Right cardiac atrium (tissue), 5 donors: ENCODE measurements around the gene SPATA31C1. TPM values are rescaled to one million over a fixed set of nuclear protein-coding genes. Genes with fewer than 3 reads are reported as not detected.

Experiments used
- ATAC-seq, 2 donors: fragments of 200-7000 bp; cut with Tn5 transposase; one replicate each; pipeline versions ENCODE4 v1.8.0 to v1.9.1; 2020; ENCODE audit warnings: moderate library complexity in 2 of 2, mild to moderate bottlenecking in 1 of 2
- DNase-seq, 3 donors: peaks; one replicate each; pipeline ENCODE4 v3.0.0-alpha.2; 2020
- H3K27ac ChIP-seq: one replicate; pipeline ENCODE4 v1.5.1; 2013; ENCODE audit warnings: mild to moderate bottlenecking, low read length, control low read depth, moderate library complexity
- H3K27me3 ChIP-seq: one replicate; pipeline ENCODE4 v1.6.1; 2013; ENCODE audit not compliant: control insufficient read depth, insufficient read depth
- H3K4me1 ChIP-seq: one replicate; pipeline ENCODE4 v1.6.1; 2013; ENCODE audit warnings: low read length; ENCODE audit not compliant: control insufficient read depth, insufficient read depth
- H3K4me3 ChIP-seq: one replicate; pipeline ENCODE4 v1.5.1; 2013; ENCODE audit warnings: low read length, control low read depth
- H3K9me3 ChIP-seq: one replicate; pipeline ENCODE4 v1.6.1; 2013; ENCODE audit warnings: low read length; ENCODE audit not compliant: control insufficient read depth
- WGBS: extraction: QIAGEN DNeasy Blood & Tissue Kit; methylation state at CpG from one replicate; pipeline ENCODE4 v1.1.7; 2013; 5-methylcytosine and 5-hydroxymethylcytosine counted together
- intact Hi-C, 4 donors: fragments of 100-400 bp; cut with DNase I; formaldehyde crosslinking; loops; one replicate each; pipeline versions ENCODE4 v1.11.0 to v1.14.0; 2022 to 2023
- polyA plus RNA-seq: library from polyadenylated mRNA; stranded (reverse); fragments of 200-250 nt; gene quantifications from one replicate; pipeline ENCODE4 v1.2.3, GENCODE V29; 2013
- total RNA-seq, 4 donors: library from RNA; stranded (reverse); fragmentation: NEBNext Ultra II Directional; extraction: Animal tissue kit (Norgen Biotek cat#: 25700); gene quantifications; one replicate each; pipeline ENCODE4 v1.2.1, GENCODE V29; 2021
- donor health status: healthy with polysubstance abuse.
- donor health status: DM: no; HTN: yes; CAD: no.
- donor health status: DM: no; HTN: no; CAD: no.
- donor health status: DM: no; HTN: yes; CAD: no; lungs with severe emphysema.
- donor health status: DM: yes; HTN: yes; CAD: no.

The SPATA31C1 gene
- total and polyA plus RNA-seq, 5 donors = not detected

DNA sequence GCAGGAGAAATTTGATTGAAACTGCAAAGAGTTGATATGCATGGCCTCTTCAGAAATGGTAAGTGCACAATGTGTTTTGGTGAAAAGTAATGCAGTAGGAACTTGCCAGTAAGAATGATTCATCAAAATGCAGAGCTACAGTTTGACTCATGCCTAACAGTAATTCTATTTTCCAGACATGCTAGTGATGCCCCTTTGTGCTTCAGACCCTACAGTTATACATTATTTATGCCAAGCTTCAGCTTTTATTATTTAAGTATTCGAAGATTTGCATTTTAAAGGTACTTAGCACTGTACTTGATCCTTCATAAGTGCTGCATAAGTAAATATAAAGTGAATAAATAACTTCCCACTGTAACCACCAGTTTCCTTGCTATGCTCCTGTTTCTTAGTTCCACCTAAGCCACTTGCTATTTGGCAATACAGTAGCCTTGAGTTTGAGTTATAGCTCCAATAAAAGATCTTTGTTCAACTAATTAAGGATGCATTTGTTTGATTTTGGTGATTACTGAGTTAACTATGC is 38.7 kb upstream of the SPATA31C1 start:
- Histone ChIP-seq H3K9me3 (no peaks in the 10 kb centered on the region), H3K4me3 (no peak overlapping the region), H3K27me3 (no peaks in the 10 kb centered on the region), H3K27ac (no peak overlapping the region), H3K4me1 (no peaks in the 10 kb centered on the region)
- ATAC-seq = no peak
- 89% methylated on average over 1 of the region's 1 CpG for WGBS
- DNase-seq = no peak
- intact Hi-C loops = no loop called here

DNA sequence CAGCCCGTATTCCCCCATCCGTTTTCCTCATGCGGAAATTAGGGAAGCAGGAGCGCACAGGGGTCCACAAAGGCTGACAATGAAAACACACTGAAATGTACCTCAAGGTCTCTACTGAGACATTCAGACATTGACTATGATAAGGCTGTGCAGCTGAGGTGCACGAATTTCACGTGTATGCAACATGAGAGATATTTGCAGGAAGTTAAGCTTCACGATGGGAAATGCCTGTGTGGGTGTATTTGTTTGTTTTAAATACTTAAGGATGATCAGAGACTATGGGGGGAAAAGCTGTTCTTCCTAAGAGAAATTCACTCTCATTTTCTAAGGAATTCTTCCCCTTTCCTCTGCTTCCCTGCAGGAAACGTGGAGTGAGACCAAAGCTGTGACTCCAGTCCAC is 37.6 kb upstream of the SPATA31C1 start:
- Histone ChIP-seq H3K27ac (no peak overlapping the region), H3K4me1 (no peaks in the 10 kb centered on the region), H3K27me3 (no peaks in the 10 kb centered on the region), H3K9me3 (no peaks in the 10 kb centered on the region), H3K4me3 (no peak overlapping the region)
- WGBS = 48% methylated on average over 8 of the region's 8 CpGs
- intact Hi-C loops = no loop called here
- no peak for DNase-seq
- no peak for ATAC-seq

DNA sequence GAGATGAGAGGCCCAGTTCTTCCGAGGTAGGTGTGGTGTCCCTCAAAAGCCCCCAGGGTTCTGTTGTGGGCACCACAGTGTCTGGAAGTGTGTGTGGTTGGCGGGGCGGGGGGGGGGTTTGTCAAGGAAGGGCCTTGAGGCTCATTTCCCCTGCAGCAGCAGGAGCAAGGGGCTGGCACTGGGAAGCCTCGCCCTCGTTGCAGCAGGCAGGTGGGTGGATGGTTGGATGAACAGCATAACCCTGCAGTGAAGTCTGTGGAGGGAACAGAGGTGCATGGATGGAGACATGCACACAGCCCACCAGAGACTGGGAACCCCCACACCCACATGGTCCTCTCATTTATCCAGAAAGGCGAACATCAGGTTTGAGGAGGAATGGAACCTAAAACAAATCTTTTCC is 37.1 kb upstream of the SPATA31C1 start:
- no peak overlapping the region for H3K27ac ChIP-seq
- DNase-seq (no peak), ATAC-seq (no peak)
- intact Hi-C loops = no loop called here
- H3K4me1 ChIP-seq = no peaks in the 10 kb centered on the region
- no peak overlapping the region for H3K4me3 ChIP-seq
- H3K9me3 ChIP-seq = no peaks in the 10 kb centered on the region
- H3K27me3 ChIP-seq = no peaks in the 10 kb centered on the region
- 79% methylated on average over 6 of the region's 6 CpGs for WGBS

DNA sequence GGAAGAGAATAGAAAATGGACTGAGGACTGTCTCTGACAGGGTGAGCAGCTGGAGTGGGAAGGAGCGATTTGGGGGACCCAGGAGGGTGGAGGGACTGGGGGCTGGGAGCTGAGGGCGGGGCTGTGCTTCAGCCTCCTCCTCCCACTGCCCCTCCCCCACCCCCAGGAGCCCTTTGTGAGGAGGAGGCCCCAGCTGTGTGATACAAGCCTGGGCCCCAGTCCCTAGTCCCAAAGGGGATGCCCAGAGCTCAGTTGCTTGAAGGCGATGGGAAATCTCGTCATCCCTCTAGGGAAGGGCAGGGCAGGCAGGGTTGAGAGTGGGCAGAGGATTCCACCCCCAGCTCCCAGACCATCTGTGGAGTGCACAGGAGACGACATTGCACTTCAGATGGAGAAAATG is 35.1 kb upstream of the SPATA31C1 start, which contains the start of gene SPATA31E1:
SPATA31E1 (plus strand) TSS at position 251 of the 400 bp plus-strand sequence; CDS start at position 266, 15 bp downstream.
- ATAC-seq (no peak), DNase-seq (no peak)
- H3K27me3 ChIP-seq = no peaks in the 10 kb centered on the region
- WGBS = 66% methylated on average over 5 of the region's 5 CpGs
- intact Hi-C loops = no loop called here
- no peak within 1 kb of the TSS for H3K4me3 ChIP-seq
- no peaks in the 10 kb centered on the region for H3K9me3 ChIP-seq
- no peaks in the 10 kb centered on the region for H3K4me1 ChIP-seq
- no peak within 1 kb of the TSS for H3K27ac ChIP-seq

DNA sequence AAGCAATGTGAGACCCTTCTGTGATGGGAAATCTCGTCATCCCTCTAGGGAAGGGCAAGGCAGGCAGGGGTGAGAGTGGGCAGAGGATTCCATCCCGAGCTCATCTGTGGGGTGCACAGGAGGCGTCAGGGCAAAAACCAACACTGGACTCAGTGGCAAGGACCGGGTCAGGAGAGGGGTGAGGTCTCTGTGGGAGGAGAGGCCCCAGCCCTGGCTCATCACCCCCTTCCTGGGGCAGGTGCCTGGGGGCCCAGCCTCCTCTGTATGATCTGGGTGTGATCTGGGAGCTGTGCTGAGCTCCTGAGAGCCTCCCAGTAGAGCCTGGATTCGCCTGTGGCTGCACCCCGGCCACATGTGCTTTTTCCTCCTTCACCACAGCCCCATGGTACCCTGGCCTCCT is 34.5 kb upstream of the SPATA31C1 start:
- WGBS = 88% methylated on average over 6 of the region's 6 CpGs
- intact Hi-C loops = no loop called here

DNA sequence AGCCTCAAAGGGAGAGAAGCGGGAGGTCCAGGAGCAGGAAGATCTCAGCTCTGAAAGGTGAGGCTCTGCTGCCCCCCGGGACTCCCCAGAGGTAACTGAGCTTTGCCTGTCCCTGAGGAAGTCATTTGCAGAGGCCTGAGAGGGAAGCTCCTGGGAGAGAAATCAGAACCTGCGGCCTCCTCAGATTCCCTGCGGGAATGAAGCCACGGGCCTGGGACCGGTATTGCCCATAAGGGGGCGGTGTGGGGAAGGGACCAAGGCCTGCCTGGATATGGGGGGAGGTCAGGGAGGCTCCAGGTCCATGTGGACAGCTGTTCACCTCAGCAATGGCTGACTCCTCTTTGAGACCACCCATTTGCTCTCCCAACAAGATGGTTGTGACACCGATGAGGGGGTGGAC is 33.8 kb upstream of the SPATA31C1 start:
- intact Hi-C loops = no loop called here
- Histone ChIP-seq H3K9me3 (no peaks in the 10 kb centered on the region), H3K4me3 (no peak overlapping the region), H3K27ac (no peak overlapping the region), H3K27me3 (no peaks in the 10 kb centered on the region), H3K4me1 (no peaks in the 10 kb centered on the region)
- DNase-seq (no peak), ATAC-seq (no peak)
- 66% methylated on average over 8 of the region's 8 CpGs for WGBS

More for the DNA sequence above, 34.5 kb upstream of the SPATA31C1 start:
- DNase-seq (no peak), ATAC-seq (no peak)
- no peaks in the 10 kb centered on the region for H3K9me3 ChIP-seq
- no peak overlapping the region for H3K4me3 ChIP-seq
- H3K4me1 ChIP-seq = no peaks in the 10 kb centered on the region
- H3K27ac ChIP-seq = no peak overlapping the region
- H3K27me3 ChIP-seq = no peaks in the 10 kb centered on the region

DNA sequence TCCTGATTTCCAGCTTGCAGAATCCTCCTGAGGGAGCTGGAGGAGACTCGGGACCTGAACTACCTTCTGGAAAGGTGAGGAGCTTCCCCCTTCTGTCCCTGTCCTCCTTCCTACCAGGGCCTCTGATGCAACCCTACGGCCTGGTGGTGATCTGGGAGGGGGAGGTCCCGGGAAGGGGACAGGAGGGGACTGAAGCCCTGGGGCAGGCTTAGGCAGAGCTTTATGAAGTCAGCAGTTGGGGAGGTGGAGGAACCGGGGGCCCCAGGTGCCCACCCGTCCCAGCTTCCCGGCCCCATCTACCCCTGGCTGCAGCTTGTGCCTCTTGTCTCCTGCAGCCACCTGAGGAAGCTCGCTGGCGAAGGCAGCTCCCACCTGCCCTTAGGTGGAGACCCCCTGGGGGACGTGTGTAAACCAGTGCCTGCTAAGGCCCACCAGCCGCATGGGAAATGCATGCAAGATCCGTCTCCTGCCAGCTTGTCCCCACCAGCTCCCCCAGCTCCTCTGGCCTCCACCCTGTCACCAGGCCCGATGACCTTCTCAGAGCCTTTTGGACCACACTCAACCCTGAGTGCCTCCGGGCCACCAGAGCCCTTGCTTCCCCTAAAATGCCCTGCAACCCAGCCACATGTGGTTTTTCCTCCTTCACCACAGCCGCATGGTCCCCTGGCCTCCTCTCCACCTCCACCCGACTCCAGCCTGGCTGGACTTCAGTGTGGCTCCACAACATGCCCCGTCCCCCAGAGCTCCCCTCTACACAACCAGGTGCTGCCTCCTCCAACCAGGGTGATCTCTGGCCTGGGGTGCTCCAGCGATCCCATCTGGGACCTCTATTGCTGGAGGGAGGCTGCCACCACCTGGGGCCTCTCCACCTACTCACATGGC is 32.9 kb upstream of the SPATA31C1 start:
- intact Hi-C loops = no loop called here
- 91% methylated on average over 17 of the region's 17 CpGs for WGBS
- Histone ChIP-seq H3K9me3 (no peaks in the 10 kb centered on the region), H3K27ac (no peak overlapping the region), H3K27me3 (no peaks in the 10 kb centered on the region), H3K4me1 (no peaks in the 10 kb centered on the region), H3K4me3 (no peak overlapping the region)
- DNase-seq = no peak
- ATAC-seq = no peak

DNA sequence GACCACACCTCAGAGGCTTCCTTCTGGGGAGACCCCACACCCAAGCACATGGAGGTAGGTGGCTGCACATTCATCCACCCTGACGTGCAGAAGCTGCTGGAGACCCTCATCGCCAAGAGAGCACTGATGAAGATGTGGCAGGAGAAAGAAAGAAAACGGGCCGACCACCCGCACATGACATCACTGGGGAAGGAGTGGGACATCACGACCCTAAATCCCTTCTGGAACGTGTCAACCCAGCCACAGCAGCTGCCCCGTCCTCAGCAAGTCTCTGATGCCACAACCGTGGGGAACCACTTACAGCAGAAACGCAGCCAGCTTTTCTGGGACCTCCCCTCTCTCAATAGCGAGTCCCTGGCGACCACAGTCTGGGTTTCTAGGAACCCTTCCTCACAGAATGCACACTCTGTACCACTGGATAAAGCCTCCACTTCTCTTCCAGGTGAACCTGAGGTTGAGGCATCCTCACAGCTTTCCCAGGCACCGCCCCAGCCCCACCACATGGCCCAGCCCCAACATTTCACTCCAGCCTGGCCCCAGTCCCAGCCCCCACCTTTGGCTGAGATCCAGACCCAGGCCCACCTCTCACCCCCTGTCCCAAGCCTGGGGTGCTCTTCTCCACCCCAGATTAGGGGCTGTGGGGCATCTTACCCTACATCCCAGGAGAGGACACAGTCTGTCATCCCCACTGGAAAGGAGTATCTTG is 32.1 kb upstream of the SPATA31C1 start:
- intact Hi-C loops = no loop called here
- WGBS = 86% methylated on average over 13 of the region's 13 CpGs
- ATAC-seq (no peak), DNase-seq (no peak)
- no peak overlapping the region for H3K4me3 ChIP-seq
- H3K27ac ChIP-seq = no peak overlapping the region
- H3K27me3 ChIP-seq = no peaks in the 10 kb centered on the region
- H3K9me3 ChIP-seq = no peaks in the 10 kb centered on the region
- no peaks in the 10 kb centered on the region for H3K4me1 ChIP-seq

DNA sequence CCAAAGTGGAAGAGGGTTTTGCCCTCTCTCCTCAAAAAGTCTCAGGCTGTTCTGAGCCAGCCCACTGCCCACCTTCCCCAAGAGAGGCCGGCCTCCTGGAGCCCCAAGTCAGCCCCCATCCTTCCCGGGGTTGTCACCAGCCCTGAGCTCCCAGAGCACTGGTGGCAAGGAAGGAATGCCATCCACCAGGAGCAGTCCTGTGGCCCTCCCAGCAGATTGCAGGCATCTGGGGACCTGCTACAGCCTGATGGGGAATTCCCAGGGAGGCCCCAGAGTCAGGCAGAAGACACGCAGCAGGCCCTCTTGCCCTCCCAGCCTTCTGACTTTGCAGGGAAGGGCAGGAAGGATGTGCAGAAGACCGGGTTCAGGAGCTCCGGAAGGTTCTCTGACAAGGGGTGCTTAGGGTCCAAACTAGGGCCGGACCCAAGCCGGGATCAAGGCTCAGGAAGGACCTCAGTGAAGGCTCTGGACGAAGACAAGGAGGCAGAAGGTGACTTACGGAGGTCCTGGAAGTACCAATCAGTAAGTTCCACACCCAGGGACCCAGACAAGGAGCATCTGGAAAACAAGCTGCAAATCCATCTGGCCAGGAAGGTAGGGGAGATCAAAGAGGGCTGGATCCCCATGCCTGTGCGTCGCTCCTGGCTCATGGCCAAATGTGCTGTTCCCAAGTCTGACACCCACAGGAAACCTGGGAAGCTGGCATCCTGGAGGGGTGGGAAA is 31.4 kb upstream of the SPATA31C1 start:
- H3K4me3 ChIP-seq = no peak overlapping the region
- intact Hi-C loops = no loop called here
- ATAC-seq (no peak), DNase-seq (no peak)
- no peaks in the 10 kb centered on the region for H3K27me3 ChIP-seq
- H3K27ac ChIP-seq = no peak overlapping the region
- WGBS = 80% methylated on average over 11 of the region's 11 CpGs
- H3K4me1 ChIP-seq = no peaks in the 10 kb centered on the region
- H3K9me3 ChIP-seq = no peaks in the 10 kb centered on the region

DNA sequence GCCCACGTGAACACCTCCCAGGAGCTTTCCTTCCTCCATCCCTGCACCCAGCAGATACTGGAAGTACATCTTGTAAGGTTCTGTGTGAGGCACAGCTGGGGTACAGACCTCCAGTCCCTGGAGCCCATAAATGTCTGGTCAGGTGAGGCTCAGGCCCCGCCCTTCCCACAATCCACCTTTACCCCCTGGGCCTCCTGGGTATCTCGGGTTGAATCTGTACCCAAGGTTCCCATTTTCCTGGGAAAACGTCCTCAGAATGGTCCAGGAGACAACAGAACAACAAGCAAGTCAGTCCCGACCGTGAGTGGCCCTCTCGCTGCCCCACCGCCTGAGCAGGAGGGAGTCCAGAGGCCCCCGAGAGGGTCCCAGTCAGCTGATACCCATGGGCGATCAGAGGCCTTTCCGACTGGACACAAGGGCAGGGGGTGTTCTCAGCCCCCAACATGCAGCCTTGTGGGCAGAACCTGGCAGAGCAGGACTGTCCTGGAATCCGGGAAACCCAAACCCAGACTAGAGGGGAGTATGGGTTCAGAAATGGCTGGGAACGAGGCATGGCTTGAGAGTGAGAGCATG is 30.7 kb upstream of the SPATA31C1 start:
- no peak overlapping the region for H3K27ac ChIP-seq
- no peaks in the 10 kb centered on the region for H3K9me3 ChIP-seq
- no peak overlapping the region for H3K4me3 ChIP-seq
- intact Hi-C loops = no loop called here
- ATAC-seq (no peak), DNase-seq (no peak)
- H3K4me1 ChIP-seq = no peaks in the 10 kb centered on the region
- no peaks in the 10 kb centered on the region for H3K27me3 ChIP-seq
- WGBS = 79% methylated on average over 13 of the region's 13 CpGs
